GM18502 (cell line): ENCODE data around the gene AKAP13.
"Not testable (repeated sequence)": the region's sequence is repeated elsewhere in the genome, so short reads cannot be mapped to it uniquely, and the experiment has no call there.

Experiments used
- ATAC-seq: cut with Tn5 transposase; IDR thresholded peaks from one replicate; pipeline ENCODE4 v1.9.1; 2021; ENCODE audit warnings: mild to moderate bottlenecking; ENCODE audit not compliant: unreplicated experiment, poor library complexity

AKAP13 gene

GRCh38 chr15:85347264-85348047, 32.9 kb upstream of the AKAP13 start:
- not testable (repeated sequence) for ATAC-seq

- not testable (repeated sequence) for ATAC-seq
Observed at GRCh38 chr15:85348048-85348766, 32.2 kb upstream of the AKAP13 start.

GRCh38 chr15:85349062-85349461, 31.3 kb upstream of the AKAP13 start:
- not testable (repeated sequence) for ATAC-seq

GRCh38 chr15:85350395-85350794, 30.0 kb upstream of the AKAP13 start:
- ATAC-seq = no peak

- not testable (repeated sequence) for ATAC-seq
Observed at GRCh38 chr15:85351501-85351900, 28.9 kb upstream of the AKAP13 start.

GRCh38 chr15:85351965-85352364, 28.4 kb upstream of the AKAP13 start:
- ATAC-seq = no peak

GRCh38 chr15:85353516-85353915, 26.9 kb upstream of the AKAP13 start:
- no peak for ATAC-seq

GRCh38 chr15:85354461-85354860, 25.9 kb upstream of the AKAP13 start:
- no peak for ATAC-seq

- ATAC-seq = no peak
Observed at GRCh38 chr15:85354948-85355347, 25.5 kb upstream of the AKAP13 start.

- ATAC-seq = no peak
Observed at GRCh38 chr15:85356276-85356675, 24.1 kb upstream of the AKAP13 start.

GRCh38 chr15:85361323-85361722, 19.1 kb upstream of the AKAP13 start:
- ATAC-seq = peak; percentile 79

- ATAC-seq = no peak
Observed at GRCh38 chr15:85362436-85363081, 17.8 kb upstream of the AKAP13 start.

- ATAC-seq = no peak
Observed at GRCh38 chr15:85365980-85366379, 14.4 kb upstream of the AKAP13 start.

GRCh38 chr15:85367741-85368140, 12.7 kb upstream of the AKAP13 start:
- ATAC-seq = no peak

GRCh38 chr15:85374831-85375230, 5.6 kb upstream of the AKAP13 start:
- ATAC-seq = no peak

GRCh38 chr15:85377269-85377668, 3.1 kb upstream of the AKAP13 start:
- no peak for ATAC-seq

- ATAC-seq = no peak
Observed at GRCh38 chr15:85377986-85378385, 2.4 kb upstream of the AKAP13 start.

GRCh38 chr15:85379403-85380131, 836 bp upstream of the AKAP13 start:
- no peak for ATAC-seq

GRCh38 chr15:85380812-85381642, 624 bp downstream of the AKAP13 start:
- ATAC-seq = peak; percentile 36
